ENCODE measurements around the gene ARMH3. TPM values are rescaled to one million over a fixed set of nuclear protein-coding genes. Genes with fewer than 3 reads are reported as not detected.

Gene ARMH3
- polyA plus RNA-seq, 1 experiment: 18.5 TPM

DNA sequence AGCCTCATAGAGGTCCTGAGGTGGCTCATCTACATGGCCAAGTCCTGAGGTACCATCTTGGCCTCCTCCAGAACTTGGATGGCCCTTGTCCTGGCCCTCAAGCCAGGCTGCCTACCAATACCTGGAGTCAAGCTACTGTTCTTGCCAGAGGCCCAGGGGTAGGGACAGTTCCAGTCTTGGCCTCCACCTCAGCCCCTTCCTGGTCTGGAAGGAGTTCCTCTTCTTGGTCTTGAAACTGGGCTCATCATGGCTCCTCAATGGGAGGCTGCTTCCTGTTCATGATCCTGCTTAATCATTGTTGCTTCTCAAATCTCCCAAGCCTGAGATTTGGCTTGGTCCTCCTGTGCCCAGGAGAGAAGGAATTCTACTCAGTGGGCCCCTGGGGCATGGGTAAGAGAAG lies 13.1 kb upstream of the ARMH3 start:
- DNase-seq (ENCODE audit: low read depth): no peak
- POLR2A ChIA-PET: no interaction called here
- Histone ChIP-seq H3K27me3 (ENCODE audit: control insufficient read depth, insufficient read depth, low read length) (no peaks in the 10 kb centered on the region), H3K4me3 (ENCODE audit: low read depth, low read length) (no peak overlapping the region), H3K36me3 (ENCODE audit: control insufficient read depth, insufficient read depth, low read length) (peaks cover 8% of the 10 kb centered on the region)
- CTCF ChIA-PET: interaction anchor here (1.3 to 3.2 kb wide), 6 partner anchors 12 to 233 kb away, joined by 3 to 11 read pairs (median 4); no protein-coding TSS in a partner anchor
- TF ChIP-seq CTCF (IDR thresholded peaks at IDR 0.05; ENCODE audit: insufficient read depth, low read depth, low read length): no peak

- CTCF ChIA-PET: interaction anchor here (0.6 to 3.2 kb wide), 8 partner anchors 11 to 251 kb away, joined by 3 to 11 read pairs (median 4); partner anchors contain the start of gene PPRC1
- Histone ChIP-seq H3K36me3 (ENCODE audit: control insufficient read depth, insufficient read depth, low read length) (peaks cover 8% of the 10 kb centered on the region), H3K4me3 (ENCODE audit: low read depth, low read length) (no peak overlapping the region), H3K27me3 (ENCODE audit: control insufficient read depth, insufficient read depth, low read length) (no peaks in the 10 kb centered on the region)
- no peak for DNase-seq (ENCODE audit: low read depth)
- POLR2A ChIA-PET: no interaction called here
- TF ChIP-seq CTCF (IDR thresholded peaks at IDR 0.05; ENCODE audit: insufficient read depth, low read depth, low read length): no peak
Measured at GRCh38 chr10:102068216-102068615, 12.2 kb upstream of the ARMH3 start.

DNA sequence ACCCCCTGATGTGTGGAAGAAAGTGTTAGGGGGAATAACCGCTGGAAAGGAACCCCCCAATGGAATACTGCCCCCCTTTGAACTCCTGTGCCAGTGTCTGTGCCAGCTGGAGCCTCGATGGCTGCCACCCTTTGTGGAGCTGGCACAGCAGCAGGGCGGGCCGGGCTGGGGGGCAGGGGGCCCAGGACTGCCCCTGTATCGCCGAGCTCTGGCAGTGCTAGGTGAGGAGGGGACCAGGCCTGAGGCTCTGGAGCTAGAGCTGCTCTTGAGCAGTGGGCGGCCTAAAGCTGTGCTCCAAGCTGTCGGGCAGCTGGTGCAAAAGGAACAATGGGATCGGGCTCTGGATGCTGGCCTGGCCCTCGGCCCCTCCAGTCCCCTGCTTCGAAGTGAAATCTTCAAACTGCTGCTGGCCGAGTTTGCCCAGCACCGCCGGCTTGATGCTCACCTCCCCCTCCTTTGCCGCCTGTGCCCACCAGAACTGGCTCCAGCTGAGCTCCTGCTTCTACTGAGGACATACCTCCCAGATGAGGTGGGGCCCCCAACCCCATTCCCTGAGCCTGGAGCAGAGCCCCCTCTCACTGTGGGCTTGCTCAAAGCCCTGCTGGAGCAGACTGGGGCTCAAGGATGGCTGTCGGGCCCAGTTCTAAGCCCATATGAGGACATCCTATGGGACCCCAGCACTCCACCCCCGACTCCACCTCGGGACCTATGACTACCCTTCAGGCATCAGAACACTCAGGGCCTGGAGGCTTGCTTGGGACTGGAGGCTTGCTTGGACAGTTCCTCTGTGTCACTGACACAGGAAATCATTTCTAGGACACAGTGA lies 11.3 kb upstream of the ARMH3 start:
- ChIA-PET POLR2A (interaction anchor here (0.5 to 1.5 kb wide), 2 partner anchors 12 to 283 kb away, joined by 3 read pairs; partner anchors contain the start of gene ARMH3), CTCF (interaction anchor here (1.0 to 3.2 kb wide), 5 partner anchors 14 to 853 kb away, joined by 3 to 11 read pairs (median 10); no protein-coding TSS in a partner anchor)
- H3K27me3 ChIP-seq (ENCODE audit: control insufficient read depth, insufficient read depth, low read length): no peaks in the 10 kb centered on the region

GRCh38 chr10:102066399-102067088 lies 10.6 kb upstream of the ARMH3 start:
- CTCF ChIA-PET: interaction anchor here (1.0 to 2.8 kb wide), 3 partner anchors 57 to 852 kb away, joined by 3 to 10 read pairs (median 3); no protein-coding TSS in a partner anchor
- peak overlapping the region; percentile 76 for H3K4me3 ChIP-seq (ENCODE audit: low read depth, low read length)
- H3K27me3 ChIP-seq (ENCODE audit: control insufficient read depth, insufficient read depth, low read length): no peaks in the 10 kb centered on the region
- POLR2A ChIA-PET: interaction anchor here (0.6 to 1.5 kb wide), 2 partner anchors 11 to 32 kb away, joined by 3 read pairs; partner anchors contain the start of gene ARMH3
- H3K36me3 ChIP-seq (ENCODE audit: control insufficient read depth, insufficient read depth, low read length): peaks cover 8% of the 10 kb centered on the region
- no peak for DNase-seq (ENCODE audit: low read depth)
- no peak for TF ChIP-seq CTCF (IDR thresholded peaks at IDR 0.05; ENCODE audit: insufficient read depth, low read depth, low read length)

More for the DNA sequence above, 11.3 kb upstream of the ARMH3 start:
- Histone ChIP-seq H3K36me3 (ENCODE audit: control insufficient read depth, insufficient read depth, low read length) (peaks cover 8% of the 10 kb centered on the region), H3K4me3 (ENCODE audit: low read depth, low read length) (no peak overlapping the region)
- no peak for DNase-seq (ENCODE audit: low read depth)
- no peak for TF ChIP-seq CTCF (IDR thresholded peaks at IDR 0.05; ENCODE audit: insufficient read depth, low read depth, low read length)

Measured in BJ (cell line).